ENCODE measurements around the gene ITSN2. TPM values are rescaled to one million over a fixed set of nuclear protein-coding genes. Genes with fewer than 3 reads are reported as not detected.
"Not testable (repeated sequence)": the region's sequence is repeated elsewhere in the genome, so short reads cannot be mapped to it uniquely, and the experiment has no call there.

Gene ITSN2
- total RNA-seq, 1 donor from 2014 or later: 25.3 TPM

DNA sequence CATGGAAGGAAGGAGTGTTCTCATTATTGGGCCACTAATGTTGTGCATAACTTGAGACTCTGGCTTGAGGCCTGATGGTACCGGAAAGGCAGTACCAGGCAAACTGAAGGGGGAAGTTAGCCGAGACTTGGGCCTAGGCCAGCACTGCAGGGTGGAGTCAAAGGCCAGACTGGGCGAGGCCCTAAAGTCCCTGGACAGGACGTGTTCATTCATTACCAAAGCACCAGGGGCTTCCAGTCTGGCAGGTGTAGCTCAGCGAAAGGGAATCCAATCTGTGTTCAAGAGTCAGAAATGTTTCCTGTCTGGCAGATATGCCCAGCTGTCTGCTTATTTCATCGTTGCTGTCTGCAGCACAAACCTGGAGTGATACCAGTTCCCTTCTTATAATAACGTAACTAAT is 4.7 kb upstream of the ITSN2 start:
- FAIRE-seq: no peak
- DNase-seq (ENCODE audit: low spot score in 2 of 2): peak in 1 of 2 donors; percentile 22

DNA sequence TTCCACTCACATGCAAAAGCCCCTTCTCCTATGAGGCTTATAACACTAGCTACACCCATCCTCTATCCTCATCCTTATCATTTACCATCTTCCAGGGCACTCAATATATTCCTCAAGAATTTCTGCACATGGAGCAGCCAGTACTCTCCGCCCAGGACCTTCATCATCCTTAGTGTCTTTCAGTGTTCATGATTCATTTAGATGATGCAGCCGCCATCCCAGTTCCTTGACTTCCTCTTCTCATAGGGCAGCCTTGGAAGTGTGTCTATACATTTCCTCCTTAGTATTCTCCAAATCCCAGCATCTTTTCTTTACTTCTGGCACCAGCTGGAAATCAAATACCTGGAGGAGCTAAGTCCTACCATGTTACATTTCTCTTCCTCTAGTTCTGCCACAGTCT is 3.0 kb upstream of the ITSN2 start:
- DNase-seq (ENCODE audit: low spot score in 2 of 2): no peak
- no peak for FAIRE-seq

DNA sequence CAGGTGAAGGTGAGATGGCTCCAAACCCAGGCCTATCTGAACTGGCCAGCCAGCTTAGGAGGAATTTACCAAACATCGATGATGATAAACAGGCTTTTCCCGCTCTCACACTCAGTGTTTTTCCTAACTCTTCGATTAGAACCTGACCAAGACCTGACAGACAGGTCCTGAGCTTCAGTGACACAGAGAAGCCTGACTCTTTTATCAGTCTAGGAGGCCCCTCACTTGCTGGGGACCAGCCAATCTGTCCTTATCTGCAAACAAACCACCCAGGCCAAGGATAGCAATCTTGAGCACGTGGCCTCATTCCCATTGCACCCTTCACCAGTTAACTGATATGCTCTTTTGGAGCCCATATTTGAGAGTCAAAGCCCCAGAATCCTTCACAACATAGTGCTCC is 1.9 kb upstream of the ITSN2 start:
- no peak for DNase-seq (ENCODE audit: low spot score in 2 of 2)
- no peak for FAIRE-seq

DNA sequence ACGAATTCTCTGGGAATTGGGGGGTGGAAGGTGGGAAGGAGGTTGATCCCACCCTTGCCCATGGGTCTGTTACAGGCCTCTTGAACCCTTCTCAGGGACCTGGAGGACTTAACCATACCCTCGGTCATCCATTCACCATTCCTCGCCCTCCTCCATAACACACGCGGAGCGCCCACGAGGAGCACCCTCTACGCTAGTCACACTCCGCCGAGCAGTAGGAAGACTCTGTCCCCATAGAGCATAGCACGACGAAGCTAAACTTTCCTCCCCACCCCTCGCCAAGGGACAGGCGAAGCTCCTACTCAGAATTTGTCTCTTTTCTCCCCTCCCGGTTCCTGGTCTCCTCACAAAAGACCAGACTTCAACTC is 611 bp upstream of the ITSN2 start:
- DNase-seq (ENCODE audit: low spot score in 2 of 2) (no peak), FAIRE-seq (no peak)

DNA sequence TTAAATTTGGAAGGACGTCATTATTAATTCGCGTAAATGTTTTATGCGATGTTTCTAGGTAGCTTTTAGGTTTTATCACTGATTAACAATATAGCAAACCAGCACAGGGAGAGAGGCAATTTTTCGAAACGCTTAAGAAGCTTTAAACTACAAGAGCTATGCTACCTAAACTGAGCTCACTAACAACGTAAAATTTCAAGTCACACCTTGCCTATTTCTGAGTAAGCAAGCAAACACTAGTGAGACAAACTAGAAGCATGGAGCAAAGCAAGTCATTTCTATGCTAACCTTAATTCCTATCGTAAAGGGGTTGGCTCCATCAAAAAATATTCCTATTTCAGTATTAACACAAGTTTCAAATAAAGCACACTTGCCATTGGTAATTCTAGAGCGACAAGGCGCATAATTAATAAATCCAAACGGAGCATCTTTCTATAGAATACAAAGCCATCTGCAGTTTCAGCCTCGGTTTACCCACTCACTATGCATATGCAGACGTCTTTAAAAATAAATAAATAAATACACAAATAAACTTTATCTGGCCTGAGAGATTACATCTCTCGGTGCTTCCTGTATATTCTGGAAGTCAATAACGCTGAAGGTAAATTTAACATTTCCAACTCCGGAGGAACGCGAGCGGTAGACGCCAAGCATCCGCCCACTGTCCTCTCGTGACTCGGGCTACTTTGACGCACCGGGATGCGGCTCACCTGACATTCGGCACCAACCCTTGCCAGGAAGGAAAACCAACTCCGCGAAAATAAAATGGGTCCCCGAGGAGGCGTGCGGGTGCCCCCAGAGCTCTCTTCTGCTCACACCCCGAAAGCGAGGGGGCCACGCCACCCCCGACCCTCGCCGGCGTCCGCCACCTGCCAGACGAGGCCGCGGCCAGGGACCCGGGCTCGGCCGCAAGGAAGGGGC is 947 bp downstream of the ITSN2 start:
- DNase-seq (ENCODE audit: low spot score in 2 of 2) (peak in 1 of 2 donors; percentile 36), FAIRE-seq (no peak)

DNA sequence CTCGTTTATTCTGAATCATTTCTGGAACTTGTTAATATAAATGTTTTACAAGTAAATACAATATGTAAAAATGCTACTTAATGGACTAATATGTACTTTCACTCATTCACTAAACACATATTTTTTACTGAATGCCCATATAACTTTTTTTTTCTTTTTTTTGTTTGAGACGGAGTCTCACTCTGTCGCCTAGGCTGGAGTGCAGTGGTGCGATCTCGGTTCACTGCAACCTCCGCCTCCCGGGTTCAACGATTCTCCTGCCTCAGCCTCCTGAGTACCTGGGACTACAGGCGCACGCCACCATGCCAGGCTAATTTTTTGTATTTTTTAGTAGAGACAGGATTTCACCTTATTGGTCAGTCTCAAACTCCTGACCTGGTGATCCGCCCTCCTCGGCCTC is 2.6 kb downstream of the ITSN2 start:
- not testable (repeated sequence) for DNase-seq (ENCODE audit: low spot score in 2 of 2); FAIRE-seq

DNA sequence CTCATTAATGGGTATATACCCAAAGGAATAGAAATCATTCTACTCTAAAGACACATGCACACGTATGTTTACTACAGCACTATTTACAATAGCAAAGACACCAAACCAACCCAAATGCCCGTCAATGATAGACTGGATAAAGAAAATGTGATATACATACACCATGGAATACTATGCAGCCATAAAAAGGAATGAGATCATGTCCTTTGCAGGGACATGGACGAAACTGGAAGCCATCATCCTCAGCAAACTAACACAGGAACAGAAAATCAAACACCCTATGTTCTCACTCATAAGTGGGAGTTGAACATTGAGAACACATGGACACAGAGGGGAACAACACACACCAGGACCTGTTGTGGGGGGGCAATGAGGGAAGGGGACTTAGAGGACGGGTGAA is 3.2 kb downstream of the ITSN2 start:
- DNase-seq (ENCODE audit: low spot score in 2 of 2); FAIRE-seq: not testable (repeated sequence)

DNA sequence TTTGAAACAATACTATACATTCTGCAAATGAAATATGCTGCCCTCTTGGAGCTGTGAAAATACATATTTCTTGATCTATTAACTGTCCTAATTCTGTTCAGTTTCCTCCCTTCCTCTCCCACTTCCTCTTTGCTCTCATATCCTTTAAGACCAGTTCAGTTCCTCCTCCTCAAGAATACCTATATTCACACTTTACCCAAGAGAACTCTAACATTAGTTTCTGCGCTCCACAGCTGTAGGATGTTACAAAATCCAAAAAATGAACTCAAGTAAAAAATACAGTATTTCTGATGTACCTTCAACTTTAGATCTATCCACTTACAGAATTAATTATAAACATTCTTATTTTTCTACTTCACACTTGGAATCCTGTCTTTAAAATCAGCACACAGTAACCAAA is 5.4 kb downstream of the ITSN2 start:
- no peak for FAIRE-seq
- DNase-seq (ENCODE audit: low spot score in 2 of 2): no peak

DNA sequence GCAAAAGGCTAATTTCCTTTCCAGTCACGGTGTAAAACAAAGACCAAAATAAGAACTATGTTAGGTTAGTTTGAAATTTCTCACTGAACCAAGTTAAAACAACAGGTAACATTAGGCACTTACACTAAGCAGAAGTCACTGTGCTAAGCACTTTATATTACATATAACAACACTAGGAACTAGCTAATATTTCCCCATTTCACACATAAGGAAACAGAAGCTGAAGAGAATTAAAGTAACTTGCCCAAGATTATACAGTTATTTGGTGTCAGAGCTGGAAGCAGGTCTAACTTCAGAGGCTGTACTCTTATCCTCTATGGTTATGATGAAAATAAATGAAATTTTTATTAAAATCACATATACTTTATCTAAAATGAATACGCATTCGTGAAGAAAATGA is 5.9 kb downstream of the ITSN2 start:
- DNase-seq (ENCODE audit: low spot score in 2 of 2) (no peak), FAIRE-seq (no peak)

DNA sequence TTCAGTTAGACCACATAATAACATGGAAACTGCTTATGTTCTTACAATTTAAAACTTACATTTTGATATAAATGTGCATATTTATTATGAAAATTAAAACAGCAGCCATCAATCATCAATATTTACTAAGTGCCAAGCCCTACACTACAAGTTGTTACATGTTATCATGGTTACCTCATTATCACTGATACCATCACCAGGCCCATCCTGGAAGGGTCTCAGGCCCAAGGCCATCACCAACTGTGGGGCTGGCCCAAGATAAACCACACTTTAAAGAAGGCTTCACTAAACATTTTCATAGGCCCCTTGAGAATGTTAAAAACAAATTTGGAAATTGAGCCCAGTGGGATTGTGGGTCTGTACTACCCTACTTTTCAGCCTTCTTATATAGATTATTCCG is 6.4 kb downstream of the ITSN2 start:
- no peak for FAIRE-seq
- no peak for DNase-seq (ENCODE audit: low spot score in 2 of 2)

DNA sequence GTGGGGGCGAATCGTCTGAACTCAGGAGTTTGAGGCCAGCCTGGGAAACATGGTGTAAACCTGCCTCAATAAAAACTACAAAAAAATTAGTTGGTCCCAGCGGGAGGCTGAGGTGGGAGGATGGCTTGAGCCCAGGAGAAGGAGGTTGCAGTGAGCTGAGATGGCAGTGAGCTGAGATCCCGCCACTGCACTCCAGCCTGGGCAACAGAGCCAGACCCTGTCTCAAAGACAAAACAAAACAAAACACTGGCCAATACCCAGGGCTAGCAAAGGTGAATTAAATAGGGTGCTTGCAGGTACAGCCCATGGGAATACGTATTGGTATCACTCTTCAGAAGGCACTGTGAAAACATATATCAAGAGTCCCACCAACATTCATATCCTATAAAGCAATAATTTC is 7.0 kb downstream of the ITSN2 start:
- FAIRE-seq: no peak

DNA sequence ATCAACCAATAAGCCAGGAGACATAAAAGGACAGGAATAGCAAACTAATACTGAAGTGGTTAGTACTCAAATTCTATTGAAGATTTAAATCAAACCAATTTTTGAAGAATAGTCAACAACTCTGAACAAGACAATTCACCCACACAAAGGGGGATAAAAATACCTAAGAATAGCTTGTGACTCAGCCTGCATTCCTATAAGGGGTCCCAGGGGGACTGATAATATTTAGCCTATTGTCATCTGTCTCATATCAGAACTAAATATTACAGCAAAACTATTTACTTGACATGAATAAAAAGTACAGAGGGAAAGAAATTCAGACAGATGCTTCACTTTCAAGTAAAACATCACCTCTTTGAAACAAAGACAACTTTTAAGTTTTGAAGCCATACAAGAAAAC is 7.7 kb downstream of the ITSN2 start:
- DNase-seq (ENCODE audit: low spot score in 2 of 2): no peak
- FAIRE-seq: no peak

More for the DNA sequence above, 7.0 kb downstream of the ITSN2 start:
- DNase-seq (ENCODE audit: low spot score in 2 of 2): no peak

DNA sequence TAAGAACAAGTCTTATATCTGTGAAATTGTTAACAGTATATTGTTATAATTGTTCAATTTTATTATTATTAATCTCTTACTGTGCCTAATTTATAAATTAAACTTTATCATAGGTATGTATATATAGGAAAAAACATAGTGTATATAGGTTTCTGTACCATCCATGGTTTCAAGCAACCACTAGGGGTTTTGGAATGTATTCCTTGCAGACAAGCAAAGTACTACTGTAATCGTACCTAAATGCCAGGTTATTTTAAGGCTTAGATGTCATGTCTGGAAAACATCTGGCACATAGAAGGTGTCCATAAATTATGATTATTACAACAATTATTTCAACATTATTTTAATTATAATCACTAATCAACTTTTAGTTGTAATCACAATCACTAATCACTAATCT is 8.4 kb downstream of the ITSN2 start:
- no peak for FAIRE-seq
- no peak for DNase-seq (ENCODE audit: low spot score in 2 of 2)

DNA sequence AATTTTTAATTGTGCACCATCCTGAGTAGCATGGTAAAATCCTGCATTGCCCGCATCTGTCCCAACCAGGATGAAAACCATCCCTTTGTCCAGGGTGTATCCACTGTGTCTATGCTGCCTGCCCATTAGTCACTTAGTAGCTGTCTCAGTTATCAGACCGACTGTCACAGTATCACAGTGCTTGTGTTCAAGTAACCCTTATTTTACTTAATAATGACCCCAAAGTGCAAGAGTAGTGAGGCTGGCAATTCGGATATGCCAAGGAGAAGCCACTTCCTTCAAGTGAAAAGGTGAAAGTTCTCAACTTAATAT is 8.8 kb downstream of the ITSN2 start:
- no peak for FAIRE-seq
- DNase-seq (ENCODE audit: low spot score in 2 of 2): no peak

DNA sequence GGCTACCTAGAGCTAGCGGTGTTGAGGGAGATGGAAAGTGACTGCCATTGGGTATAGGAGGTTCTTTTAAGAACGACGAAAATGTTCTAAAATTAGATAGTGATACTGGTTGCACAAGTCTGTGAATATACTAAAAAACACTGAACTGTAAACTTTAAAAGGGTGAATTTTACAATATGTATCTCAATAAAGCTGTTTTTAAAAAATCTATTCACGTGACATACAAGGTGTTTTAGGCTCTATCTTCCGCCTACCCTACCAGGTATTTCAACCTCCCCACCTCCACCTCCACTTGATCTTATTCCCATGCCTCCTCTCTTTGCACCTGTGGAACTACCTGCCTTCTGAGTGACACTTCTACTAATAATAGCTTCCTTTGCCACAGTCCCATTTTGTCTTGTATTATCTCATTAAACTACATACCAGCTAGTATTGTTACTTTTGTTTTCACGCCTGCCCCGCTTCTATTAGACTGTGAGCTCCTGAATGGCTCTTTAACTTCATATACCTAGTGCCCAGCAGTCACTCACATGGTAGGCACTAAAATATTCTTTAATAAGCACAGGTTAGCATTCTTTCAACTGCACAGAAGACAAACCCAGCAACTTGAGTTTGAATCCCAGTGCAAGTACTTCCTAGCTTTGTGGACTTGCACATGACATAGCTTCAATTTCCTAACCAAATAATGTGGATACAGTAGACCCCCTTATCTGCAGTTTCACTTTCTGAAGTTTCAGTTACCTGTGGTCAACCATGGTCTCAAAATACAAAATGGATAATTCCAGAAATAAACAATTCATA is 9.3 kb downstream of the ITSN2 start:
- DNase-seq (ENCODE audit: low spot score in 2 of 2) (no peak), FAIRE-seq (no peak)

DNA sequence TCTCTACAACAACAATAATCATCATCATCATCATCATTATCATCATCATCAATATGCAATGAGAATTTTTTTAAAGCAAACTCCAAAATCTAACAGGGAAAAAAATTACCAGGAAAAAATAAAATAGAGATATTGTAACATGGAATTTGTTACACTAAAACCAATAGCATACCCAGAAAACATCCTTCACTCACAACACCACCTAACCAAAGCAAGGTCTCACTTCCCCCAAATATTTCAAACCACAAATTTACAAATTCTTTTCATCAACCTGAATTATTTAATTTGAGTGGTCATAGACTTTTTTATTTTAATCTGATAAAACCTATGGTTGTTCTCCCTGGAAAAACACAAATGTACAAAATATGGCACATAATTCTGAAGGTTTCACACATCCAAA is 11.2 kb downstream of the ITSN2 start:
- no peak for FAIRE-seq
- no peak for DNase-seq (ENCODE audit: low spot score in 2 of 2)

DNA sequence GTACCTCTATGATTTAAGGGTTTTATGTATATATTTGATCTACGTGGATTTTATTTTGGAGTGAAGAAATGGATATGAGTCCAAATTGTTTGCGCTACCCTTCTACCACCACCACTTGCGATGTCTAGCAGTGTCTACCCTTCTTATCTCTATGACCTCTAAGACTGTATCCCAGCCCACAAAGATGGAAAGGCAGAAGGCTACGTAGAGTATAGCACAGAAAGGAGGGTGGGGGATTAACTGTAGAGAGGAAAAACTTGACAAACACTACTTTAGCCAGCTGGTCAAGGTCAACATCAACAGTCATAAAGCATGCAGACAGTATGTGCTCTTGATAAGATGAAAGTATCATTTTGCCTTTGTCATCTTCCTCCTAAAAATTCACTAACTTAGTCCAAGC is 14.4 kb downstream of the ITSN2 start:
- no peak for FAIRE-seq
- no peak for DNase-seq (ENCODE audit: low spot score in 2 of 2)

DNA sequence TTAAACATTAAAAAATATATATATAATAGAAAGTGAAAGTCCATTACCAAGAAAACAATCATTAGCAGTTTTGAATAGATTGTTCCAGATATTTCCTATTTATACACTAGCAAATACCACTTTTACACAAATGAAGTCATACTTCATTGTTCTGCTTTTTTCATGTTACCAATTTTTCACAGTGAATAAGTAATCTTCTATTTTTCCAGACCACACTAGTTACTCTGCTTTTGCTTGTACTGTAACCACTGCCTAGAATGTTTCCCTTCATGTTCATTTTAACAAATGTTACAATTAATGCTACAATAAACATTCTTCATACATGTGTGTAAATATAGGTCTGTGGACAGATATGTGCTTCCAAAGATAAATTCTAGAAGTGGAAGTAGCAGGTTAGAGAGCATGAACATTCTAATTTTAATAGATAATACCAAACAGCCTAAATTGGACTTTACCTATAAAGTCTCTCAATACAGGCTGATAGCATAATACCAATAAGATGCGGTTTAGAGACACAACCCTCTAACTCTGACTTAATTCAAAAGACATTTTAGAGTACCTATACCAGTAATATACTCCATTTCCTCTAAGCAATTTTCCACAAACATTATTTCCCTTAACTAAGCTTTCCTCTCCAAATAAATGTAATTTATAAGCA is 17.0 kb downstream of the ITSN2 start:
- FAIRE-seq: peak; percentile 31
- no peak for DNase-seq (ENCODE audit: low spot score in 2 of 2)

DNA sequence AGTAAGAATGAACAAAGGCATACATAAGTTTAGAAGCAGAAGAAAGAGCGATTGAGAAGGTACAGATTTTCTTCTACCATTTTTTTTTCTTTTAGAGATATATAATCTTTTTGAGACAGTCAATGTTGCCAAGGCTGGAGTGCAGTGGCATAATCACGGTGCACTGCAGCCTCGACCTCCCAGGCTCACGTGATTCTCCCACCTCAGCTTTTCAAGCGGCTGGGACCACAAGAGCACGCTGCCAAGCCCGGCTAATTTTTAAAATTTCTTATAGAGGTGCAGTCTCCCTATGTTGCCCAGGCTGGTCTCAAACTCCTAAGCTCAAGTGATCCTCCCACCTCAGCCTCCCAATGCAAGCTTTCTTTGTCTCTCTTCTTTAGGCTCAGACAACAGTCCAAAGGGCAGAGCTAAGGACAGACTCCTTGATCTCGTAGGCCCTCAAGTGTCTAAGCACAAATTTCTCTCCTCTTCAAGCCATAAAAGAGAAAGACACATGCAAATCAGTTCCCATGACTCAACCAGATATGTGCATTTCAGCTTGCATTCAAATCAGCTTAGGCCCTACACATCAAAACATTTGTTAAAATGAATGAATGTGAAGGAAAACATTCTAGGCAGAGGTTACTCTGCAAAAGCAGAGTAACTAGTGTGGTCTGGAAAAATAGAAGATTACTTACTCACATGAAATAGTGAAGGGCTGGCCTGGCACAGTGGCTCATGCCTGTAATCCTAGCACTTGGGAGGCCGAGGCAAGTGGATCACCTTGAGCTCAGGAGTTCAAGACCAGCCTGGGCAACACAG is 18.0 kb downstream of the ITSN2 start:
- no peak for FAIRE-seq
- DNase-seq (ENCODE audit: low spot score in 2 of 2): no peak

DNA sequence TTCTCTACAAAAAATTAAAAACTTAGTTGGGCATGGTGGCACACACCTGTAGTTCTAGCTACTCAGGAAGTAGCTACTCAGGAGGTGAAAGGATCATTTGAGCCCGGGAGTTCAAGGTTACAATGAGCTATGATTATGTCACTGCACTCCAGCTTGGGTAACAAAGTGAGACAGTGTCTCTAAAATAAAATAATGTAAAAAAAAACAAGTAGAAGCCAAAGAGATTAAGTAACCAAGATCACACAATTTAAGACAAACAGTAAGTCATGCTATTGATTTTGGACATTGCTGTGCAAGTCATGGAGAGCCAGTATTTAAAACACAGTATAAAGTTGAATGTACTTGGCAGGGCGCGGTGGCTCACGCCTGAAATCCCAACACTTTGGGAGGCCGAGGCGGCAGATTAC is 20.5 kb downstream of the ITSN2 start:
- DNase-seq (ENCODE audit: low spot score in 2 of 2) (no peak), FAIRE-seq (no peak)

DNA sequence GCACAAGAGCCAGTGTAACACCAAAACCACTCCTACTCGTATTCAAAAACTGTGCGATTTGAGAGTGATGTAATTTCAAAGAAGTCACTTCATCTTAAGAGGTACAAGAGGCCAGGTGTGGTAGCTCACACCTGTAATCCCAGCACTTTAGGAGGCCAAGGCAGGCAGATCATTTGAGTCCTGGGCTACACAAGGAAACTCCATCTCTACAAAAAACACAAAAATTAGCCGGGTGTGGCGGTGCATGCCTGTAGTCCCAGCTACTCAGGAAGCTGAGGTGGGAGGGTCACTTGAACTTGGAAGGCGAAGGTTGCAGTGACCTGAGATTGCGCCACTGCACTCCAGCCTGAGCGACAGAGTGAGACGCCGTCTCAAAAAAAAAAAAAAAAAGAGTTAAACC is 21.2 kb downstream of the ITSN2 start:
- not testable (repeated sequence) for DNase-seq (ENCODE audit: low spot score in 2 of 2); FAIRE-seq

Data from frontal cortex (tissue), 4 donors.